GM19372 (cell line): Measurements from ENCODE around the gene TYK2.
"Not testable (repeated sequence)": the region's sequence is repeated elsewhere in the genome, so short reads cannot be mapped to it uniquely, and the experiment has no call there.

Experiments used
- ATAC-seq: cut with Tn5 transposase; IDR thresholded peaks from one replicate; pipeline ENCODE4 v1.9.1; 2021; ENCODE audit warnings: mild to moderate bottlenecking, low read depth, moderate library complexity; ENCODE audit not compliant: unreplicated experiment

Gene TYK2

GRCh38 chr19:10380313-10381102 lies at the start of gene TYK2:
Gene TYK2 (minus strand): TSS chr19:10380572. CDS start chr19:10378406, 2,166 bp downstream.
- peak; percentile 93 for ATAC-seq

- no peak for ATAC-seq
Measured at GRCh38 chr19:10428996-10429381, 48.6 kb upstream of the TYK2 start.

- ATAC-seq: no peak
Measured at GRCh38 chr19:10427169-10427568, 46.8 kb upstream of the TYK2 start.

GRCh38 chr19:10424011-10424637 lies 43.8 kb upstream of the TYK2 start:
- ATAC-seq: no peak

GRCh38 chr19:10422846-10423245 lies 42.5 kb upstream of the TYK2 start:
- ATAC-seq: no peak

GRCh38 chr19:10422046-10422461 lies 41.7 kb upstream of the TYK2 start:
- no peak for ATAC-seq

- no peak for ATAC-seq
Measured at GRCh38 chr19:10421240-10422045, 41.1 kb upstream of the TYK2 start.

GRCh38 chr19:10420444-10421239 lies 40.3 kb upstream of the TYK2 start, which contains the start of gene PDE4A:
Gene PDE4A (plus strand): TSS chr19:10420538. CDS start chr19:10420765, 227 bp downstream.
- ATAC-seq: no peak

- no peak for ATAC-seq
Measured at GRCh38 chr19:10419646-10420443, 39.5 kb upstream of the TYK2 start.

- ATAC-seq: no peak
Measured at GRCh38 chr19:10419200-10419645, 38.9 kb upstream of the TYK2 start.

- no peak for ATAC-seq
Measured at GRCh38 chr19:10418485-10419199, 38.3 kb upstream of the TYK2 start.

GRCh38 chr19:10418235-10418484 lies 37.8 kb upstream of the TYK2 start:
- no peak for ATAC-seq

GRCh38 chr19:10417541-10418234 lies 37.3 kb upstream of the TYK2 start:
- ATAC-seq: no peak

GRCh38 chr19:10416380-10417257 lies 36.2 kb upstream of the TYK2 start:
- ATAC-seq: peak; percentile 75

- no peak for ATAC-seq
Measured at GRCh38 chr19:10416083-10416379, 35.7 kb upstream of the TYK2 start.

GRCh38 chr19:10412257-10412977 lies 32.0 kb upstream of the TYK2 start:
- ATAC-seq: peak; percentile 41

GRCh38 chr19:10411224-10411623 lies 30.9 kb upstream of the TYK2 start:
- not testable (repeated sequence) for ATAC-seq
